Measurements from ENCODE around the gene DTHD1. TPM values are rescaled to one million over a fixed set of nuclear protein-coding genes. Genes with fewer than 3 reads are reported as not detected.

The DTHD1 gene
- total RNA-seq, 1 experiment from 2014 or later: not detected

DNA sequence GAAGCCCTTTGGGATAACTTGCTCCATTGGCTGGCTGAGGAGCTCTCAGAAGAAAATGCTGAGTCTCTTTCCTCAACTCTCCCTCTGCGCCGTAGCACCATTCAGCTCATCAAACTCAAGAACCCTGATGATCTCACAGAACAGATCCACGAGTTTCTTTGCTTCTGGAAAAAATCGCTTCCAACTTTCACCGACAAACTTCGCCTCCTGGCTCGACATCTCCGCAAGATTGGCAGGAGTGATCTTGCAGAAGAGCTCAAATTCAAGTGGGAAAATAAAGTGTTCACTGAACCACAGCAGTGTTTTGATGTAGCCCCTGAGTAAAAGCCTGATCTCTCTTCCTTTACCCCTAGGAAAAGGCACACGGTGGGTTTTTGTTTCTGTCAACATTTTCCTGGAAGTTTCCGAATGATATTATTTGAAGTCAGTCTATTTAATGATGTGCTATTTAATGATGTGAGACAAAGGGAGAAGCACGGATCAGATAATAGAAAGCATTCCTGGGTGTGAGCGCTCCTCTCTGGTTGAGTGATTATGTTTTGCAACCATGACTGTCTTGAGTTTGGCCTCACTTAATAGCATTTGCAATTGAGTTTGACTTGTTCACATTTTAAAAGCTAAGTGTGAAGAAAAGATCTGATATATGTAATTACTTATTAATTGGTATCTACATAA is 62.2 kb downstream of the DTHD1 start:
- no peak for DNase-seq (ENCODE audit: low read depth)

GRCh38 chr4:36348403-36348938 is 67.1 kb downstream of the DTHD1 start:
- DNase-seq (ENCODE audit: low read depth): no peak

DNA sequence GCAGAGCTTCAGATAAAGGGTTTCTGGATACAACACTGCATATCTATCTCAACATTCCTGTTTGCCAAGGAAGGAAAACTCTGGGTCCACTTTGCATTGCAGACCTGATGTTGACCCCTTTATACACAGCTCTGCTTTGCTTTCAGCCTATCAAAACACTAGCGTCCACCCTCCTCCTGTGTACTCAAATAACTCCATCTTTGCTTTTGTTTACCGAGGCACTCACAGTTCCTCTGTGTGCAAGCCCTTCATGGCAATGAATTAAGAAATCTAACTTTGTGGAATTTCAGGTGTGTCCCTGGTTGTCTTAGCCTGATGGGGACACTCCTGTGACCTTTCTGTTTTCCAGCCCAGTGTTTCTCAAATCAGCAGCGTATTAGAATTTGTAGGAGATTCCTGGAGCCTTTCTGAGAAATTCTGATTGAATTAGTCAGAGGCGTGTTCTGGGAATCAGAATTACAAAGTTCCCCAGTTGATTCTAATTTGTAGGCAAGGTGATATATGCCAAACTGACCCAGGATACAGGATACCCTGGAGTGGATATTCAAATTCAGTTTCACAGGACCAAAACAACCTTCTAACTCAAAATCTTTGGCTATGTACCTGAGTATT is 68.6 kb downstream of the DTHD1 start:
- DNase-seq (ENCODE audit: low read depth): no peak

DNA sequence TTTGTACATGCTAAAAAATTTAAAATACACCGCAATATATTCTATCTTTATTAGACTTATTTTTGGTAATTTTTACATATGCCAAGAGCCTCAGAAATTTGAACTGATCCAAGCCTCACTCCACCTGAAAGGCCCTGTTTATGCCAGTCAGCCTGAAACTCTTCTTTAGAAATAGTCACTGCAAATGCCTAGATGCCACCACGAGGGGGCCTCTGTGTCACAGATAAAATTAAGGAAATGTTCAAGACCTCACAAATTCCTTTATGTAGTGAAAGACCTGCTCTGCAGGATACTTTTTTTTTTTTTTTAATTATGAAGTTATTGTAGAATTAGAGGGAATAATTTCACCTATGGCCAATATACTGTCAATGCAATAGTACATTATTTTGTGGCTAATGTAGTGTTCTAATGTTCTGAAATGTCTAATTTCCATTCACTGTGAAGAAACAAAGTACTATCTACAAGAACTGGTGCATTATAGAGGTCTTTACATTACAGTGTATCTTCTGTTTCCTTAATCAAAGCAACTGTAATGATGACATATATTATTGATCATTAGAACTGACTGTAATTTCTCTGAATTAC is 69.8 kb downstream of the DTHD1 start:
- no peak for DNase-seq (ENCODE audit: low read depth)

DNA sequence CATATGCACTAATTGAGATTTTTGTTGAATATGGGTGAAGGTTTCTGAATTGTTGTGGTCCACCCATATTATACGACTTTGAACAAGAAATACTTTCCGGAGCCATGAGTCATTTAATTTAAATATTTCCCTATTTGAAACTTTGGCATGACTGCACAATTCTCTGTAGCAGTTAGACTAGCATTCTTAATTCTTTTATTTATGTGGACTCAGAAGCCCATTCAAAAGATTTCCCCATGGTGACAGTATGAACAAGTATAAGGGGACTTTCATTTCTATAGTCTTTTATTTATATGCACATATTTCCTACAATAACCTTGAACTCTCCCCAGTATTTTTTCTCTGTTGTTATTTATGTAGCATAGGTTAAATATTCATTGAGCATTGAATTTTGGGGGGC is 72.6 kb downstream of the DTHD1 start:
- no peak for DNase-seq (ENCODE audit: low read depth)

DNA sequence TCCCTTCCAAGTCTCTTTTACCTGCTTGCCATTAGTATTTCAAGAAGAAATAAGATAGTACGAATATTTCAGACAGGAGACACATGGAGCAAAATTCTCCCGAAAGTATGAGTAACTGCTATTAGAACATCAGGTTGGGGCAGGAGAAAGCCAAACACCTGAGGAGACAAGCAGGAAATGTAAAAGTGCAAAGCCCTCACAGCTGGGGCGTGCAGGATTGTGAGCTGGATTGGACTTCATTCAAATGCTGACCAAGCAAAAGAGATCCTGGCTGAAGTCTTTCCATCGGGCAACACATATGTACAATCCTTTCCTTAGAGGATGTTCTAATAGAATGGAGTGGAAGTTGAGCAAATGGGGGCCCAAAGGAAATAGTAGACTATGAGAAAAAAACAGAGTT is 76.8 kb downstream of the DTHD1 start:
- no peak for DNase-seq (ENCODE audit: low read depth)

- DNase-seq (ENCODE audit: low read depth): no peak
Observed at GRCh38 chr4:36360755-36361154, 79.3 kb downstream of the DTHD1 start.

DNA sequence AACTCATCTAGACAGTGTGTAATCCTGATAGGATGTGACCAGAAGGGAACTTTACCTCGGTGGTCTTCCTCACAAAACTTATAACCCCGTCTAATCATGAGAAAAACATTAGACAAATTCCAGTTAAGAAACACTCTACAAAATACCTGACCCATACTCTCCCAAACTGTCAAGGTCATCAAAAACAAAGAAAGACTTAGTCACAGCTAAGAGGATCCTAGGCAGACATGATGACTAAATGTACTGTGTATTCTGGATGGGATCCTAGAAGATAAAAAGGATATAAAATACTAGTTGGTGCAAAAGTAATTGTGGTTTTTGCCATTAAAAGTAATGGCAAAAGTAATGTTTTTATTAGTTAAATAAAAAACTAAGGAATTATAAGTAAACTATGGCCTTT is 81.6 kb downstream of the DTHD1 start:
- DNase-seq (ENCODE audit: low read depth): no peak

GRCh38 chr4:36374836-36375511 is 93.6 kb downstream of the DTHD1 start:
- no peak for DNase-seq (ENCODE audit: low read depth)

GRCh38 chr4:36385951-36386571 is 104.6 kb downstream of the DTHD1 start:
- no peak for DNase-seq (ENCODE audit: low read depth)

DNA sequence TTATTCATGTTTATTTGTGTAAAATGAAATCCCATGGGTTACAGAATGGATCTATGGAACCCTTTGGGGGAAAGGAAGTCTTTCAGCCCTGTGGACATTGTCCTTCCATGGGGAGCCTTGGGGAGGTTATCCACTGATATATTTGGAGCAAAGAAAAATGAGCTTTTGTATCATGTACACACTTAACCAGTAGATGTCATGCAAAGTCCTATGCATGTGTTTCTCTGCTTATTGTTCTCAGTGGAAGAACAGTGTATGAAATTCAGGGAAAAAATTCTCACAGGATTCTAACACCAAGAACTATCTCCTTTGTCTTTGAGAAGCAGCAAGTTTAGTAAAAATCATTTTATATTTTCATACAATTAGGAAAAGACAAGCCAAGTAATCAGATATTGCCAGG is 105.3 kb downstream of the DTHD1 start:
- no peak for DNase-seq (ENCODE audit: low read depth)

- no peak for DNase-seq (ENCODE audit: low read depth)
Observed at GRCh38 chr4:36388710-36389109, 107.3 kb downstream of the DTHD1 start.

DNA sequence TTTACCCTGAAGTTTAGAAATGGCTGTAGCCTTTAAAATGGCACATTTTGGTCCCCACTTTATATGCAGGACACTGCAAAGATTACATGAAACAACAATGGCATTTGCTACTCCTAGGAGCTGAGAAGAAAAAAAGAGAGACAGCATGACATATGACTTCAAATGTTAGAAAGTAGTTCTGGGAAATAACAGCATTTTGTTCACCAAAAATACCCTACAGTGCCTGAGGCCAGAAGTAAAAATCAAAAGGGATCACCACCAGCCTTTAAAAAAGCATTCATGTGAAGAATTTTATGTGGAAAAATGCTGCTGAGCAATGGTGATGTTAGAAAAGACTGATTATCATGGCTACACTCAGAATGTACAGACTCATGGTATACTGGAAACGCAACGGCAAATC is 110.0 kb downstream of the DTHD1 start:
- DNase-seq (ENCODE audit: low read depth): no peak

GRCh38 chr4:36392024-36392423 is 110.6 kb downstream of the DTHD1 start:
- no peak for DNase-seq (ENCODE audit: low read depth)

- DNase-seq (ENCODE audit: low read depth): no peak
Observed at GRCh38 chr4:36392916-36393315, 111.5 kb downstream of the DTHD1 start.

Other genes starting within 250 kb of the DTHD1 start
- gene ARAP2, start 37.1 kb upstream of the DTHD1 start, total RNA-seq (2014; rRNA removed): not detected in 2 replicates